Karpas-422 (cell line): Measurements from ENCODE around the gene ZBTB7C. TPM values are rescaled to one million over a fixed set of nuclear protein-coding genes. Genes with fewer than 3 reads are reported as not detected.

Experiments used
- DNase-seq: peaks from one replicate; pipeline ENCODE4 v3.0.0-alpha.2; 2015
- H2AFZ ChIP-seq: fragments of 200-600 bp; sonication (generic); 2 replicates; pipeline ENCODE4 v1.6.1; 2014; ENCODE audit warnings: antibody characterized with exemption, low read length, mixed read lengths
- H3K27ac ChIP-seq: fragments of 200-600 bp; sonication (generic); 2 replicates; pipeline ENCODE4 v1.5.1; 2014; ENCODE audit warnings: mild to moderate bottlenecking, low read length, moderate library complexity
- H3K27me3 ChIP-seq: fragments of 200-600 bp; sonication (generic); 2 replicates; pipeline ENCODE4 v1.6.1; 2014; ENCODE audit warnings: low read length, mixed read lengths
- H3K36me3 ChIP-seq: fragments of 200-600 bp; sonication (generic); 2 replicates; pipeline ENCODE4 v1.6.1; 2014; ENCODE audit warnings: low read length, mixed read lengths; ENCODE audit not compliant: insufficient read depth
- H3K4me1 ChIP-seq: fragments of 200-600 bp; sonication (generic); 2 replicates; pipeline ENCODE4 v1.6.1; 2014; ENCODE audit warnings: mild to moderate bottlenecking, low read length, mixed read lengths
- H3K4me2 ChIP-seq: fragments of 200-600 bp; sonication (generic); 2 replicates; pipeline ENCODE4 v1.6.1; 2014; ENCODE audit warnings: low read length, low read depth, mild to moderate bottlenecking; ENCODE audit not compliant: poor library complexity, severe bottlenecking
- H3K4me3 ChIP-seq: fragments of 200-600 bp; sonication (generic); 2 replicates; pipeline ENCODE4 v1.5.1; 2014; ENCODE audit warnings: mild to moderate bottlenecking, antibody characterized with exemption, low read length, mixed read lengths
- H3K79me2 ChIP-seq: fragments of 200-600 bp; sonication (generic); 2 replicates; pipeline ENCODE4 v1.6.1; 2014; ENCODE audit warnings: mild to moderate bottlenecking, low read length, mixed read lengths
- H3K9ac ChIP-seq: fragments of 200-600 bp; sonication (generic); 2 replicates; pipeline ENCODE4 v1.6.0; 2014; ENCODE audit warnings: low read length
- H3K9me2 ChIP-seq: fragments of 200-600 bp; sonication (generic), shearing (Covaris generic); replicated peaks from 2 replicates; pipeline ENCODE4 v1.6.0; 2014; ENCODE audit warnings: mild to moderate bottlenecking, low read length, moderate library complexity; ENCODE audit not compliant: insufficient read depth
- H3K9me3 ChIP-seq: fragments of 300-700, 200-600 bp; sonication (generic); 2 replicates; pipeline ENCODE4 v1.6.1; 2014; ENCODE audit warnings: low read length, mixed read lengths
- H4K20me1 ChIP-seq: fragments of 200-600 bp; sonication (generic); 2 replicates; pipeline ENCODE4 v1.6.1; 2014; ENCODE audit warnings: mild to moderate bottlenecking, antibody characterized with exemption, low read length, low read depth; ENCODE audit not compliant: insufficient read depth
- total RNA-seq: library from RNA; depleted of rRNA; stranded (reverse); fragments of >200 nt; shearing (Covaris generic); gene quantifications from 2 replicates; pipeline ENCODE4 v1.2.3, GENCODE V29; 2014; ENCODE audit warnings: low replicate concordance

ZBTB7C gene
- total RNA-seq, 1 experiment from 2014 or later = not detected

DNA sequence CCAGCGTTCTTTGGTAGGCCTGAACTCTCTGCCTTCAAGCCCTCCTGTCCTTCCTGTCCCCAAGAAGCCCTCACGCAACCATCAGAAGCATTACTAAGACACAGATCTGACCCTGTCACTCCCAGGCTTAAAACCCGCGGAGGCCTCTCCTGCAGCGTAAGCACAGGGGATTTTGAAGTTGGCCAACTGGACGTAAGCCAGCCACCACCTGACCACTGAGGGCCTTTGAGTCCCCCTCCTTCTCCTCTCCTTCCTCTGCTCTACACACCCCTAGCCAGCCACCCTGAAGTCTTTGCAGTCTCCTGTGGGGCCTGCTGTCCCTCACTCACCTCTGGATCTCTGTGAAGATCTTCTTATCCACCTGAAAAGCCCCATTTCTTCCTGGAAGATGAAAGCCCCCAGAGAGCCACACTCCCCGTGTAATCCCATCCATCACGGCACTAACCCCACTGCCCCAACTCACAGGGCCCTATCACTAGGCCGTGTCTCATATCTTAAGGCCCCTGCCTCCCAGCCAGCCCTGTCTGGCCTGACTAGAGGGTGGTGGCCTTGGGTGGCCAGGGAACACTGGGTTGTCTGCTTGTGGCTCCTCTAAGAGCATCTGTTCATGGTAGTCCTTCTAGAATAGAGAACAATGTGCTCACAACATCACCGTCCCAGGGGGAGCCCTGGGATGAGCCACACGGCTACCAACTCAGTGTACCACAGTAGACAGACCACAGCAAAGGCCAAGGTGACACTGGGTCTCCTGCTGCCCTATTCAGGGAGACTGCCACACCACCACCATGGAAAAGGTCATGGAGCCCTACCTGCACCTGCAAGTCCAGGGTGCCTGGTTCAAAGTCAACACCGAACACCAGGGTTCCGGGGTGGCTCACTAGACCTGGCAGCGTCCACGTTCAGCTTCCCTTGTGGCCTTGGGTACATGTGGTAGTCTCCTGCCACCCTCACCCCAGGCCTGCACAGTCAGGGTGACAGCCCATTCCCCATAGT lies 191.6 kb downstream of the ZBTB7C start:
- Histone ChIP-seq H3K79me2 (no peaks in the 10 kb centered on the region), H3K9me3 (no peaks in the 10 kb centered on the region), H3K4me2 (no peak overlapping the region), H3K36me3 (no peaks in the 10 kb centered on the region), H4K20me1 (no peaks in the 10 kb centered on the region), H3K4me1 (peaks cover 14% of the 10 kb centered on the region), H3K27me3 (no peaks in the 10 kb centered on the region), H3K9ac (no peak overlapping the region), H2AFZ (no peak overlapping the region), H3K27ac (no peak overlapping the region), H3K4me3 (no peak overlapping the region), H3K9me2 (no peaks in the 10 kb centered on the region)
- DNase-seq = no peak

- Histone ChIP-seq H3K27me3 (no peaks in the 10 kb centered on the region), H3K4me3 (no peak overlapping the region), H3K27ac (no peak overlapping the region), H3K4me2 (no peak overlapping the region), H3K79me2 (no peaks in the 10 kb centered on the region), H3K4me1 (peaks cover 14% of the 10 kb centered on the region), H3K9me2 (no peaks in the 10 kb centered on the region), H3K9ac (no peak overlapping the region), H2AFZ (no peak overlapping the region), H4K20me1 (no peaks in the 10 kb centered on the region), H3K9me3 (no peaks in the 10 kb centered on the region), H3K36me3 (no peaks in the 10 kb centered on the region)
- no peak for DNase-seq
Observed at GRCh38 chr18:48216639-48217257, 192.4 kb downstream of the ZBTB7C start.

GRCh38 chr18:48215876-48216638 lies 193.1 kb downstream of the ZBTB7C start:
- no peaks in the 10 kb centered on the region for H3K79me2 ChIP-seq

GRCh38 chr18:48213791-48214190 lies 195.4 kb downstream of the ZBTB7C start:
- Histone ChIP-seq H3K4me3 (no peak overlapping the region), H3K27ac (no peak overlapping the region), H3K9me2 (no peaks in the 10 kb centered on the region), H3K27me3 (no peaks in the 10 kb centered on the region), H4K20me1 (no peaks in the 10 kb centered on the region), H3K4me1 (peaks cover 16% of the 10 kb centered on the region), H2AFZ (no peak overlapping the region), H3K36me3 (no peaks in the 10 kb centered on the region), H3K9ac (no peak overlapping the region), H3K4me2 (no peak overlapping the region), H3K79me2 (no peaks in the 10 kb centered on the region), H3K9me3 (no peaks in the 10 kb centered on the region)
- no peak for DNase-seq

More at GRCh38 chr18:48215876-48216638, 193.1 kb downstream of the ZBTB7C start:
- Histone ChIP-seq H3K9me2 (no peaks in the 10 kb centered on the region), H3K36me3 (no peaks in the 10 kb centered on the region), H4K20me1 (no peaks in the 10 kb centered on the region), H3K27me3 (no peaks in the 10 kb centered on the region), H3K4me3 (no peak overlapping the region), H3K9me3 (no peaks in the 10 kb centered on the region), H3K9ac (no peak overlapping the region), H3K4me2 (no peak overlapping the region), H2AFZ (no peak overlapping the region), H3K4me1 (peaks cover 14% of the 10 kb centered on the region), H3K27ac (no peak overlapping the region)
- DNase-seq = no peak

GRCh38 chr18:48208432-48209140 lies 200.6 kb downstream of the ZBTB7C start:
- H2AFZ ChIP-seq = no peak overlapping the region
- H3K4me2 ChIP-seq = no peak overlapping the region
- no peak overlapping the region for H3K9ac ChIP-seq
- no peak overlapping the region for H3K27ac ChIP-seq
- H3K36me3 ChIP-seq = no peaks in the 10 kb centered on the region
- H3K4me3 ChIP-seq = no peak overlapping the region
- H3K27me3 ChIP-seq = no peaks in the 10 kb centered on the region
- H4K20me1 ChIP-seq = 0 out of 2 replicates have a peak, but pooled peaks cover 3% of the 10 kb centered on the region
- H3K9me2 ChIP-seq = no peaks in the 10 kb centered on the region
- no peak for DNase-seq
- H3K4me1 ChIP-seq = peaks cover 27% of the 10 kb centered on the region
- H3K9me3 ChIP-seq = no peaks in the 10 kb centered on the region
- H3K79me2 ChIP-seq = no peaks in the 10 kb centered on the region

GRCh38 chr18:48207733-48208132 lies 201.4 kb downstream of the ZBTB7C start:
- no peak overlapping the region for H3K4me3 ChIP-seq
- H3K4me1 ChIP-seq = peaks cover 29% of the 10 kb centered on the region
- 0 out of 2 replicates have a peak, but pooled peaks cover 3% of the 10 kb centered on the region for H4K20me1 ChIP-seq
- no peak overlapping the region for H3K4me2 ChIP-seq
- no peak overlapping the region for H3K9ac ChIP-seq
- H3K36me3 ChIP-seq = no peaks in the 10 kb centered on the region
- no peaks in the 10 kb centered on the region for H3K9me3 ChIP-seq
- H2AFZ ChIP-seq = no peak overlapping the region
- no peaks in the 10 kb centered on the region for H3K79me2 ChIP-seq
- H3K9me2 ChIP-seq = no peaks in the 10 kb centered on the region
- DNase-seq = no peak
- no peak overlapping the region for H3K27ac ChIP-seq
- no peaks in the 10 kb centered on the region for H3K27me3 ChIP-seq

DNA sequence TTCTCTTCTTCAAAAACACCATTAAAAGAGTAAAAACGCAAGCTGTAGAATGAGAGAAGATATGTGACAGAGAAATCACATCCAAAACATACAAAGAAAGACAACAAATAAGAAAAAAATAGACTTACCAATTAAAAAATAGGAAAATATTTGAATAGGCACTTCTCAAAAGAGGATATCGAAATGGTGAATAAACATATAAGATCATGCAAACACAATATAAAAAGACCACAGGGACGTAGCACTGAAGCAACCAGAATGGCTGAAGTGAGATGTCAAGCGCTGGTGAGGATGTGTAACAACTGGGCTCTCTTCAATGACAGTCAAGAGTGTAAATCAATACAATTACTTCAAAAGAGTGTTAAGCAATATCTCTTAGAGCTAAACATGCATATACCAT lies 202.3 kb downstream of the ZBTB7C start:
- H3K4me2 ChIP-seq = no peak overlapping the region
- no peak overlapping the region for H3K9ac ChIP-seq
- DNase-seq = no peak
- H3K27ac ChIP-seq = no peak overlapping the region
- H3K4me3 ChIP-seq = no peak overlapping the region
- H3K79me2 ChIP-seq = no peaks in the 10 kb centered on the region
- no peaks in the 10 kb centered on the region for H3K9me2 ChIP-seq
- no peaks in the 10 kb centered on the region for H3K27me3 ChIP-seq
- no peak overlapping the region for H2AFZ ChIP-seq
- no peaks in the 10 kb centered on the region for H3K36me3 ChIP-seq
- H3K9me3 ChIP-seq = no peaks in the 10 kb centered on the region
- H3K4me1 ChIP-seq = peaks cover 29% of the 10 kb centered on the region
- H4K20me1 ChIP-seq = 0 out of 2 replicates have a peak, but pooled peaks cover 3% of the 10 kb centered on the region
